ENCODE results near the gene GLYAT. TPM values are rescaled to one million over a fixed set of nuclear protein-coding genes. Genes with fewer than 3 reads are reported as not detected.

The GLYAT gene
- total and polyA plus RNA-seq, 2 experiments from 2014 or later: 0.10 TPM; not detected in 1

DNA sequence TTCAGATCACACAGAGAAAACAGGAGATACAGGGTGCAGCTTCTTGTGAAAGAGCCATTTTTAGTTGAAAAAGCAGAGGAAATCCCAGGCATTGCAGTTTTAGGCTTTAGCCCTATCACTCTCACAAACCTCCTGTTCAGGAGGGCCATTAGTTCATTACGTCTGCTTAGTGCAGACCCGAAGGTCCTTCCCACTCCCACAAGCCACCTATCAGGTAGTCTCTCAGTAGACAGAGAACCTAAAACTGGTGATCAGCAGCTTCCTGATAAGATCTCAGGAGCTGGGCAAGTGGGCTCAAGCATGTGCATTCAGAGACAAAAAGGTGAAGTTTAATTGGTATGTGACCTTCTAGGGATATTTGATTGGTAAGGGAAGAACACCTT is 4.3 kb downstream of the GLYAT start:
- no peaks in the 10 kb centered on the region for H3K4me1 Mint-ChIP-seq
- Histone ChIP-seq H3K9me2 (ENCODE audit: insufficient read depth) (no peaks in the 10 kb centered on the region), H4K20me1 (replicated peaks; ENCODE audit: insufficient read depth) (no peaks in the 10 kb centered on the region), H3K36me3 (ENCODE audit: insufficient read depth) (no peaks in the 10 kb centered on the region), H3K27ac (ENCODE audit: low read depth) (no peak overlapping the region), H3K27me3 (ENCODE audit: insufficient read depth) (no peaks in the 10 kb centered on the region), H2AFZ (no peak overlapping the region), H3K4me3 (no peak overlapping the region), H3K4me2 (no peak overlapping the region), H3K79me2 (replicated peaks; ENCODE audit: insufficient read depth) (no peaks in the 10 kb centered on the region), H3F3A (replicated peaks; ENCODE audit: low read depth) (no peaks in the 10 kb centered on the region), H3K4me1 (ENCODE audit: insufficient read depth) (no peaks in the 10 kb centered on the region)
- H3K27ac Mint-ChIP-seq: no peak overlapping the region
- ATAC-seq (no peak), DNase-seq (ENCODE audit: low spot score) (no peak)
- no peaks in the 10 kb centered on the region for H3K27me3 Mint-ChIP-seq (ENCODE audit: insufficient read depth, low read depth, poor library complexity)
- H3K4me3 Mint-ChIP-seq: no peak overlapping the region
- TF ChIP-seq ZNF114 (CRISPR knock-in tag; IDR thresholded peaks at IDR 0.05): no peak
- TF ChIP-seq, protein P1, sequence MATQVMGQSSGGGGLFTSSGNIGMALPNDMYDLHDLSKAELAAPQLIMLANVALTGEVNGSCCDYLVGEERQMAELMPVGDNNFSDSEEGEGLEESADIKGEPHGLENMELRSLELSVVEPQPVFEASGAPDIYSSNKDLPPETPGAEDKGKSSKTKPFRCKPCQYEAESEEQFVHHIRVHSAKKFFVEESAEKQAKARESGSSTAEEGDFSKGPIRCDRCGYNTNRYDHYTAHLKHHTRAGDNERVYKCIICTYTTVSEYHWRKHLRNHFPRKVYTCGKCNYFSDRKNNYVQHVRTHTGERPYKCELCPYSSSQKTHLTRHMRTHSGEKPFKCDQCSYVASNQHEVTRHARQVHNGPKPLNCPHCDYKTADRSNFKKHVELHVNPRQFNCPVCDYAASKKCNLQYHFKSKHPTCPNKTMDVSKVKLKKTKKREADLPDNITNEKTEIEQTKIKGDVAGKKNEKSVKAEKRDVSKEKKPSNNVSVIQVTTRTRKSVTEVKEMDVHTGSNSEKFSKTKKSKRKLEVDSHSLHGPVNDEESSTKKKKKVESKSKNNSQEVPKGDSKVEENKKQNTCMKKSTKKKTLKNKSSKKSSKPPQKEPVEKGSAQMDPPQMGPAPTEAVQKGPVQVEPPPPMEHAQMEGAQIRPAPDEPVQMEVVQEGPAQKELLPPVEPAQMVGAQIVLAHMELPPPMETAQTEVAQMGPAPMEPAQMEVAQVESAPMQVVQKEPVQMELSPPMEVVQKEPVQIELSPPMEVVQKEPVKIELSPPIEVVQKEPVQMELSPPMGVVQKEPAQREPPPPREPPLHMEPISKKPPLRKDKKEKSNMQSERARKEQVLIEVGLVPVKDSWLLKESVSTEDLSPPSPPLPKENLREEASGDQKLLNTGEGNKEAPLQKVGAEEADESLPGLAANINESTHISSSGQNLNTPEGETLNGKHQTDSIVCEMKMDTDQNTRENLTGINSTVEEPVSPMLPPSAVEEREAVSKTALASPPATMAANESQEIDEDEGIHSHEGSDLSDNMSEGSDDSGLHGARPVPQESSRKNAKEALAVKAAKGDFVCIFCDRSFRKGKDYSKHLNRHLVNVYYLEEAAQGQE (IDR thresholded peaks at IDR 0.05; ENCODE audit: unreplicated experiment): no peak
- no peak for TF ChIP-seq JUNB (IDR thresholded peaks at IDR 0.05; ENCODE audit: unreplicated experiment)
- peaks cover 7% of the 10 kb centered on the region; the same call in 2 of the 3 replicates for H3K36me3 Mint-ChIP-seq (ENCODE audit: low read depth)
- H3K9me3 Mint-ChIP-seq: peaks cover 83% of the 10 kb centered on the region

GRCh38 chr11:58726737-58727414 is 4.9 kb downstream of the GLYAT start:
- Histone ChIP-seq H4K20me1 (replicated peaks; ENCODE audit: insufficient read depth) (no peaks in the 10 kb centered on the region), H3K79me2 (replicated peaks; ENCODE audit: insufficient read depth) (no peaks in the 10 kb centered on the region), H3F3A (replicated peaks; ENCODE audit: low read depth) (no peaks in the 10 kb centered on the region), H2AFZ (no peak overlapping the region), H3K36me3 (ENCODE audit: insufficient read depth) (no peaks in the 10 kb centered on the region), H3K4me2 (no peak overlapping the region), H3K27ac (ENCODE audit: low read depth) (no peak overlapping the region), H3K9me2 (ENCODE audit: insufficient read depth) (no peaks in the 10 kb centered on the region; the same call in 1 of the 2 replicates), H3K4me3 (no peak overlapping the region), H3K27me3 (ENCODE audit: insufficient read depth) (no peaks in the 10 kb centered on the region), H3K4me1 (ENCODE audit: insufficient read depth) (no peaks in the 10 kb centered on the region)
- Mint-ChIP-seq H3K36me3 (ENCODE audit: low read depth) (peaks cover 10% of the 10 kb centered on the region; the same call in 2 of the 3 replicates), H3K27me3 (ENCODE audit: insufficient read depth, low read depth, poor library complexity) (no peaks in the 10 kb centered on the region), H3K4me1 (no peaks in the 10 kb centered on the region), H3K27ac (no peak overlapping the region), H3K4me3 (no peak overlapping the region), H3K9me3 (peaks cover 83% of the 10 kb centered on the region)
- DNase-seq (ENCODE audit: low spot score): no peak
- no peak for ATAC-seq
- TF ChIP-seq, protein P1 (IDR thresholded peaks at IDR 0.05; ENCODE audit: unreplicated experiment): no peak
- TF ChIP-seq, protein P2, sequence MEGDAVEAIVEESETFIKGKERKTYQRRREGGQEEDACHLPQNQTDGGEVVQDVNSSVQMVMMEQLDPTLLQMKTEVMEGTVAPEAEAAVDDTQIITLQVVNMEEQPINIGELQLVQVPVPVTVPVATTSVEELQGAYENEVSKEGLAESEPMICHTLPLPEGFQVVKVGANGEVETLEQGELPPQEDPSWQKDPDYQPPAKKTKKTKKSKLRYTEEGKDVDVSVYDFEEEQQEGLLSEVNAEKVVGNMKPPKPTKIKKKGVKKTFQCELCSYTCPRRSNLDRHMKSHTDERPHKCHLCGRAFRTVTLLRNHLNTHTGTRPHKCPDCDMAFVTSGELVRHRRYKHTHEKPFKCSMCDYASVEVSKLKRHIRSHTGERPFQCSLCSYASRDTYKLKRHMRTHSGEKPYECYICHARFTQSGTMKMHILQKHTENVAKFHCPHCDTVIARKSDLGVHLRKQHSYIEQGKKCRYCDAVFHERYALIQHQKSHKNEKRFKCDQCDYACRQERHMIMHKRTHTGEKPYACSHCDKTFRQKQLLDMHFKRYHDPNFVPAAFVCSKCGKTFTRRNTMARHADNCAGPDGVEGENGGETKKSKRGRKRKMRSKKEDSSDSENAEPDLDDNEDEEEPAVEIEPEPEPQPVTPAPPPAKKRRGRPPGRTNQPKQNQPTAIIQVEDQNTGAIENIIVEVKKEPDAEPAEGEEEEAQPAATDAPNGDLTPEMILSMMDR (conservative IDR thresholded peaks at IDR 0.05; ENCODE audit: low read depth in 2 of 2): no peak
- no peak for TF ChIP-seq ZNF462 (CRISPR knock-in tag; IDR thresholded peaks at IDR 0.05)

Measured in GM23338 (cell line).